HG03575 (cell line): ENCODE results near the gene SREBF1.

Source experiments
- ATAC-seq: cut with Tn5 transposase; IDR thresholded peaks from one replicate; pipeline ENCODE4 v1.9.1; 2021; ENCODE audit not compliant: unreplicated experiment, insufficient number of reproducible peaks, low FRiP score; ENCODE audit errors: extremely low read depth

Gene SREBF1

GRCh38 chr17:17770632-17771044 is 66.1 kb downstream of the SREBF1 start:
- ATAC-seq, result no peak

GRCh38 chr17:17769869-17770631 is 66.7 kb downstream of the SREBF1 start:
- ATAC-seq, result no peak

- no peak for ATAC-seq
These were observed 68.2 kb downstream of the SREBF1 start for GRCh38 chr17:17768424-17769088.

GRCh38 chr17:17767887-17768418 is 68.8 kb downstream of the SREBF1 start:
- no peak for ATAC-seq

GRCh38 chr17:17767154-17767869 is 69.5 kb downstream of the SREBF1 start:
- ATAC-seq, result no peak

GRCh38 chr17:17766744-17767120 is 70.1 kb downstream of the SREBF1 start:
- ATAC-seq, result no peak

- ATAC-seq, result no peak
These were observed 70.6 kb downstream of the SREBF1 start for GRCh38 chr17:17766077-17766743.

GRCh38 chr17:17765359-17766076 is 71.3 kb downstream of the SREBF1 start:
- ATAC-seq, result no peak

GRCh38 chr17:17763734-17764133 is 73.1 kb downstream of the SREBF1 start:
- ATAC-seq, result no peak

GRCh38 chr17:17763136-17763535 is 73.7 kb downstream of the SREBF1 start:
- no peak for ATAC-seq

- ATAC-seq, result no peak
These were observed 74.1 kb downstream of the SREBF1 start for GRCh38 chr17:17762744-17763105.
